Measurements from ENCODE around the gene NBPF1.
"Not testable (repeated sequence)": the region's sequence is repeated elsewhere in the genome, so short reads cannot be mapped to it uniquely, and the experiment has no call there.

The NBPF1 gene

DNA sequence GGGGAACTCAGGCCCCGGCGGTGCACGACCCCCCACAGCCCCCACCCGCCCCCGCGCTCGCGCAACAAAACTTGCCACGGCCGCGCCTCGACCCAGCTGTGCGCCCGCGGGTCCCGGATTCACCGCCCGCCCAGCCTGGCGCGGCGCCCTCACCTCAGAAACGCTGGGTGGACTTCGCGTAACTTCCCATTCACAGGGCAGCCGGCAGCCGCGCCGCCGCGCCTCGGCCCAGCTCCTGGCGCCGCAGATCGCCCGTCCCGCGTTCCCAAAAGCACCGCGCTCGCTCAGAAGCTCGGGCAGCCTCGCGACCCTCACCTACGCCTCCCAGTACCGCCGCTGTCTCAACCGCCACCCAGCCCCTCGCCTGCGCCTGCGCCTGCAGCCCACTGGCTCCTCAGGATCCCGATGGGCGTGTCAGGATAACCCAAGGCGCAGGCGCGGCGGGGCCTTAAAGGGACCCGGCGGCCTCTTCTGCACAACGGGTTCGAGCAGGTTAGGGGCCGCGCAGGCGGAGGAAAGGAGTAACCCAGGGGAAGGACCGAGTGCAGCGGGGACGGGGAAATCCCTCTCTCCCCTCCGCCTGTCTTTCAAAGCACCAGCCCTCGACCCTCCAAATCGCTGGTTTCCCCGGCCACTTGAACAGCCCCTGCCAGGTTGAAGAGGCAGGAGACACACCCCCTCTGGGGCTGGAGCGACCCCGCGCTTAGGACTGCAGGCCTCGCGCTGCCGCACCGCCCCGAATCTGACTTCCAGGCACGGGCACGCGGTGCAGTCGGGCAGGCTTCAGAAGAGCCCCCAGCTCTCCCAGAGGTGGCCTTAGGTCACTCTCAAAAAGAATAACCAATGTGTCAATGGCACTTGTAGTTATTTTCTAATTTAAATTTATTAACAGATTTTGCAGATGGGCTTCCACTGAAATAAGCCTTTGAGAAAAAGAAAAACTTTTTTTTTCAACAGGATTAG, at the start of gene NBPF1:
NBPF1 (minus strand) TSS at position 380 of the 963 bp plus-strand sequence.
- DNase-seq = peak; percentile 96 to 100 (median 100)
- intact Hi-C loops (cut with DNase I) = no loop called here

GRCh38 chr1:16658234-16658633, 44.9 kb upstream of the NBPF1 start:
- DNase-seq; intact Hi-C loops (cut with DNase I): not testable (repeated sequence)

DNA sequence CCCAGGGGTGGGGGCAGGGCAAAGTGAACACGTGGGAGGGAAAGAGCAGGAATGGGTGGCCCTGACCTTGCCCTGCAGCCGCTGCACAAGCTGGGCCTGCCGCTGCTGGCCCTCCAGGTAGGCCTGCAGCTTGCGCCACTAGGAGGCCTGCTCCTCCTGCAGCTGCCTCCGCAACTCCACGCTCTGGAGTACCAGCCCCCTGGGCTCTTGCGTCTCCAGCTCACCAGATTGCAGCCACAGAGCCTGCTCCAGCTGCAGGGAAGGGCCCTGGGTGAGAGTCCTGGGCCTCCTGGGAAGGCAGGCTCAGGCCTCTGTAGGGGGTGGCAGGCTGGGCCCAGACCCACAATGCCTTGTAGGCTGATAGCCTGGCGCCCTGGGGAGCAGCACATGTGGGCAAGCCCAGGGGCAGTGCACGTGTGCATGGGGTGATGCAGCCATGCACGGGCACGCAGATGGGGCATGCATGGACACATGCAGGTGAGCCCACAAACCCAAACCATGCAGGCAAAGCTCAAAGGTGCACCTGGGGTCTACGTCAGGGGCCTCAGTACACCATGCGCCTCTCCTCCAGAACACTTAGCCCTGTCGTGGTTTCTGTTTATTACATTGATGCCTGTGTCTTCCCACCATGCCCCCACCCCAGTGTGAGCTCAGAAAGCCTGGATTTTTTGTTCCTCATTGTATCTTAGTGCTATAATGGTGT, 43.8 kb upstream of the NBPF1 start:
- DNase-seq; intact Hi-C loops (cut with DNase I): not testable (repeated sequence)

- DNase-seq; intact Hi-C loops (cut with DNase I): not testable (repeated sequence)
Measured at GRCh38 chr1:16656574-16656973, 43.2 kb upstream of the NBPF1 start.

DNA sequence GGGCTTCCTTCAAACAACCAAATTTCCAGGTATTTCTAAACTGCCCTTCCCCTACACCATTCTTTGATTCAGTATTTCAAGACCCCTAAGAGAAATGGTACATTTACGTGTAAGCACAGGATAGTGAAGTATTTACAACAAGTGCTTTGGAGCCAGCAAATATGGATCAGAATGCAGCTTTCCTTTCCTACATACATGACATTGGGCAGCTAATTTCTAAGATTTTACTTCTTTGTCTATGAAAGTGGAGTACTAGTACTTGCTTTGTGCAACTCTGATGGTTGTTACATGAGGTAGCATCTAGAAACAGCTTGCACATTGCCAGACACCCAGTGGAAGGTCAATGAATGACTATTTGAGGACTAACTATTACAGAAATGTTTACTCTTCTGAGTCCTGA, 38.2 kb upstream of the NBPF1 start:
- peak in 2 of 42 donors; percentile 0 to 12 for DNase-seq
- intact Hi-C loops (cut with DNase I) = not testable (repeated sequence)

DNA sequence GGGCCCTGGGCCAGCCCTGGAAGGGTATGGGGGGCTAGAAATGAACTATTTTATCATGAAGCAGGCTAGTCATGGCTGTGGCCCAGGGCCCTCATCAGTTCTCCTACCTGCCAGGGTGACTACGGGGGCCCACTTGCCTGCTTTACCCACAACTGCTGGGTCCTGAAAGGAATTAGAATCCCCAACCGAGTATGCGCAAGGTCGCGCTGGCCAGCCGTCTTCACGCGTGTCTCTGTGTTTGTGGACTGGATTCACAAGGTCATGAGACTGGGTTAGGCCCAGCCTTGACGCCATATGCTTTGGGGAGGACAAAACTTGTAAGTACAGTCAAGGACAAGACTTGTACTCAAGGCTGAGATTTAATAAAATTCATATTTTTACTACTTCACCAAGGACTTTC, 36.6 kb upstream of the NBPF1 start:
- DNase-seq = peak in 11 of 42 donors; percentile 0 to 29 (median 8)

GRCh38 chr1:16649390-16649789, 36.0 kb upstream of the NBPF1 start:
- peak in 16 of 42 donors; percentile 0 to 39 (median 8) for DNase-seq
- intact Hi-C loops (cut with DNase I) = loop anchor here (10.0 kb wide), 1 partner anchor 265 kb away; no protein-coding TSS in a partner anchor

More for the DNA sequence above, 36.6 kb upstream of the NBPF1 start:
- intact Hi-C loops (cut with DNase I) = loop anchor here (10.0 kb wide), 1 partner anchor 265 kb away; no protein-coding TSS in a partner anchor

DNA sequence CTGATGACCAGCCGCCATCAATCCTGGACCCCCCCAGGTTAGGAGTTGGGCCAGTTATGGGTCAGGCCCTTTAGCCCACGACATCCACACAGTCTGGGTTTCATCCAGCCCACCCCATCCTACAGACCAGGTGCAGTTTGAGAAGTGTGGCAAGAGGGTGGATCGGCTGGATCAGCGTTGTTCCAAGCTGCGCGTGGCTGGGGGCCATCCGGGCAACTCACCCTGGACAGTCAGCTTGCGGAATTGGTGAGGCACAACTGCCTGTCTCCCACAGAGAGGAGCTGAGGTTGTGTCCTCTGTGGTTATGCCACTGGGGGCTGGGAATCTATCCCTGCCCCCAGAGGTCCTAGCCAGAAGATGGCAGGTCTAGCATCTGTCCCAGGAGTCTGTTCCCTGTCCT, 35.4 kb upstream of the NBPF1 start:
- intact Hi-C loops (cut with DNase I) = loop anchor here (10.0 kb wide), 1 partner anchor 266 kb away; no protein-coding TSS in a partner anchor
- peak in 8 of 42 donors; percentile 2 to 34 (median 18) for DNase-seq

DNA sequence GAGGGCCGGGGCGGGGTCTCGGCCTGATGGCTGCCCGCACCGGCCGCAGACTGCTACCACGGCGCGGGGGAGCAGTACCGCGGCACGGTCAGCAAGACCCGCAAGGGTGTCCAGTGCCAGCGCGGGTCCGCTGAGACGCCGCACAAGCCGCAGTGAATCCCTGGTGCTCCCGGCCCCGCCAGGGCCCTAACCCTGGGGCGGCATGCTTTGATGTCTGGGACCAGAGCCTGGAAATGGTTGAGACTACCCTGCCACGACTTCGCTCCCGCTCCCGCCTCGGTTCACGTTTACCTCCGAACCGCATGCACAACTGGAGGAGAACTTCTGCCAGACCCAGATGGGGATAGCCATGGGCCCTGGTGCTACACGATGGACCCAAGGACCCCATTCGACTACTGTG, 34.9 kb upstream of the NBPF1 start:
- intact Hi-C loops (cut with DNase I) = loop anchor here (10.0 kb wide), 1 partner anchor 267 kb away; no protein-coding TSS in a partner anchor
- peak in 12 of 42 donors; percentile 0 to 36 (median 7) for DNase-seq

DNA sequence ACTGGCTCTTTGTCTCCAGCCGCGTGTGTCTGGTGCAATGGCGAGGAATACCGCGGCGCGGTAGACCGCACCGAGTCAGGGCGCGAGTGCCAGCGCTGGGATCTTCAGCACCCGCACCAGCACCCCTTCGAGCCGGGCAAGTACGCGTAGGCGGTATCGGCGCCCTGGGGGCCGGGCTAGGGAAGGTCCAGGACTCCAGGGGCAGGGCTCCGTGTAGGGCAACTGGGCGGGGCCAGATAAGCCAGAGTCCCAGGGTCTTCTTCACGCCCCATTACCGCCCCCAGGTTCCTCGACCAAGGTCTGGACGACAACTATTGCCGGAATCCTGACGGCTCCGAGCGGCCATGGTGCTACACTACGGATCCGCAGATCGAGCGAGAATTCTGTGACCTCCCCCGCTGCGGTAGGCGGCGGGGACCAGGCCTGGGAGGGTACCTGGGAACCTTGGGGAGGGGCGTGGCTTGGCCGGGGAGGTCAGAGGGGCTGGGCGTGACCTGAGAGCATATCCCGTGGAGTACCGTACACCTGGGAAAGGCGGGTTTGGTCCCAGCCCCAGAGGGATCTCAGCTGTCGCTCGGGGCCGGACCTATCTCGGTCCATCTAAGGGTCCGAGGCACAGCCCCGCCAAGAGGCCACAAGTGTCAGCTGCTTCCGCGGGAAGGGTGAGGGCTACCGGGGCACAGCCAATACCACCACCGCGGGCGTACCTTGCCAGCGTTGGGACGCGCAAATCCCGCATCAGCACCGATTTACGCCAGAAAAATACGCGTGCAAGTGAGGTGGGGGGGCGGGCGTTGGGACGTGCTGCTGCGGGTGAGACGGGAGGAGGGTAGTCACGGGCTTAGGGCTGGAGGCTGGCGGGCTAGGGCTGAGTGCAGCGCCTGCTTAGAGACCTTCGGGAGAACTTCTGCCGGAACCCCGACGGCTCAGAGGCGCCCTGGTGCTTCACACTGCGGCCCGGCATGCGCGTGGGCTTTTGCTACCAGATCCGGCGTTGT, 34.1 kb upstream of the NBPF1 start:
- intact Hi-C loops (cut with DNase I) = loop anchor here (10.0 kb wide), 1 partner anchor 267 kb away; no protein-coding TSS in a partner anchor
- DNase-seq = peak in 18 of 42 donors; percentile 1 to 42 (median 8)

DNA sequence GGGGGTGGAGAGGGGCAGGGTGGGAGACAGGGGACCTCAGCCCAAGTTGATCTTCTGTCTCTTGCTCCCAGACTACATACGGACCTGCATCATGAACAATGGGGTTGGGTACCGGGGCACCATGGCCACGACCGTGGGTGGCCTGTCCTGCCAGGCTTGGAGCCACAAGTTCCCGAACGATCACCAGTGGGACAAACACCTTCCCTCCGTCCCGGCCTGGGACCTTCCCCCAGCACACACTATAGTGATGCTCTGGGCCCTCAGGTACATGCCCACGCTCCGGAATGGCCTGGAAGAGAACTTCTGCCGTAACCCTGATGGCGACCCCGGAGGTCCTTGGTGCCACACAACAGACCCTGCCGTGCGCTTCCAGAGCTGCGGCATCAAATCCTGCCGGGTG, 33.4 kb upstream of the NBPF1 start:
- intact Hi-C loops (cut with DNase I) = loop anchor here (10.0 kb wide), 1 partner anchor 268 kb away; no protein-coding TSS in a partner anchor
- DNase-seq = peak in 7 of 42 donors; percentile 5 to 39 (median 7)

GRCh38 chr1:16646061-16646664, 32.8 kb upstream of the NBPF1 start:
- intact Hi-C loops (cut with DNase I) = loop anchor here (10.0 kb wide), 1 partner anchor 269 kb away; no protein-coding TSS in a partner anchor
- DNase-seq = peak in 31 of 42 donors; percentile 0 to 48 (median 9)

DNA sequence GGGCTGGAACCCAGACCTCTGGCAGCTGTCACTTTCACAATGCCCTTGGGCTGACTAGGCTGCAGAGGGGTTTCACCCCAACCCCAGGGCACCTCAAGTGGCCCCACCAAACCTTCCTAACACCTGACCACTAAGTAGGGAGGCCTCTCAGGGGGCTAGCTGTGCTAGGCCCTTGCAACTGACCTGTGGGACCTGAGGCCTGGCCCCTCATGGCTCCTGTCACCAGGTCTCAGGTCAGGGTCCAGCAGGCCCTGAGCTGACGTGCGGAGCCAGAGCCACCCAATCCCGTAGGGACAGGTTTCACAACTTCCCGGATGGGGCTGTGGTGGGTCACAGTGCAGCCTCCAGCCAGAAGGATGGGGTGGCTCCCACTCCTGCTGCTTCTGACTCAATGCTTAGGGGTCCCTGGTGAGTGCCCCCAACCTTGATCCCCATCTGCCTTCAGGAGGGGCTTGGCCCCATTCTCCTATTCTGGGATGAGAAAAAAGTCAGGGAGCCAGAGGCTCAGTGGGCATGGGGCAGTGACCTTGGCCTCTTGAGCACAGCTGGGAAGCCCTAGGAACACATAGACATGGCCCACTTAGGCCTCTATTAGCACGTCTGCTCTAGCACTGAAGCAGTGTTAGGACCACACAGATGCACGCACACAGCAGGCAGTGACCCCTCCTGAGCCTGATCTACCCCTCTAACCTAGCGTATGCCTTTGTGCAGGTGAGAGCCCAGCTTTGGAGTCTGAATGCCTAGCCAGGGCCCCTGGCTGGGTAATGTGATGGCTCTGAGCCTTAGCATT, 32.1 kb upstream of the NBPF1 start:
- peak in 32 of 42 donors; percentile 1 to 58 (median 24) for DNase-seq
- intact Hi-C loops (cut with DNase I) = loop anchor here (10.0 kb wide), 1 partner anchor 269 kb away; no protein-coding TSS in a partner anchor

- DNase-seq = peak; percentile 89 to 100 (median 100)
- intact Hi-C loops (cut with DNase I) = loop anchor here (10.0 kb wide), 1 partner anchor 270 kb away; no protein-coding TSS in a partner anchor
Measured at GRCh38 chr1:16644482-16645270, 31.3 kb upstream of the NBPF1 start.

DNA sequence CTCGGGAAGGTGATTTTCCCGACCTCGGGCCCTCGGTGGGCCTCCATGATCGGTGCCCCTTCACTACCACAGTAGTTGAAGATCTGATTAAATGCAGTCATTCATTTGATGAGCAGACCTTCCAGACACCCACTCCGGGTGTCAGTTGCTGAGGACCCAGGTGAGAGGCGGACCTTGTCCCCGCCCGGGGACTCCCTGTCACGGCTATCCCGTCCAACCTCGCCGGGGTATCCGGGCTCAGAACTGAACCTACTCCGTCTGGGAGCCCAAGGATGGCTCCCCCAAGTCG, 30.8 kb upstream of the NBPF1 start:
- DNase-seq = peak in 1 of 42 donors; percentile 60

More for the DNA sequence above, 30.8 kb upstream of the NBPF1 start:
- intact Hi-C loops (cut with DNase I) = loop anchor here (10.0 kb wide), 1 partner anchor 271 kb away; no protein-coding TSS in a partner anchor
